ENCODE measurements around the gene PIEZO2. TPM values are rescaled to one million over a fixed set of nuclear protein-coding genes. Genes with fewer than 3 reads are reported as not detected.

The PIEZO2 gene
- total and polyA plus RNA-seq, 2 of the 8 experiments (the other 6 are each of a cell fraction or from before 2014, with no cell fraction given) = 4.7 to 16.5 TPM

- Histone ChIP-seq H3K27ac (ENCODE audit: low read depth, low read length) (no peak overlapping the region), H3K4me1 (replicated peaks in 1 of 4; ENCODE audit: control insufficient read depth in 3 of 4, insufficient read depth in 4 of 4, low read length in 3 of 4) (peaks cover 0 to 6% (median 5%) of the 10 kb centered on the region in 4 experiments; a peak in 3 of 7 replicates), H2BK15ac (ENCODE audit: low read length) (no peak overlapping the region), H3K27me3 (replicated peaks in 1 of 4; ENCODE audit: control insufficient read depth in 3 of 4, extremely low read depth in 1 of 4, insufficient read depth in 3 of 4, low read length in 3 of 4) (no peaks in the 10 kb centered on the region; a peak in 1 of 7 replicates), H3K79me2 (ENCODE audit: control insufficient read depth in 1 of 2, insufficient read depth in 2 of 2, low read length in 2 of 2) (no peaks in the 10 kb centered on the region), H4K20me1 (replicated peaks in 1 of 2; ENCODE audit: control insufficient read depth in 1 of 2, insufficient read depth in 2 of 2, low read length in 2 of 2) (no peaks in the 10 kb centered on the region), H3K9ac (replicated peaks in 1 of 4; ENCODE audit: extremely low read depth in 1 of 4, low read depth in 3 of 4, low read length in 3 of 4) (no peak overlapping the region), H2BK5ac (ENCODE audit: low read depth, low read length) (no peak overlapping the region), H2AK5ac (ENCODE audit: low read depth, low read length) (no peak overlapping the region), H3K79me1 (ENCODE audit: low read depth, low read length) (no peaks in the 10 kb centered on the region), H2AFZ (ENCODE audit: low read length) (no peak overlapping the region), H3K23ac (ENCODE audit: insufficient read length) (no peak overlapping the region), H3K4me2 (ENCODE audit: insufficient read depth in 1 of 2, low read depth in 2 of 2, low read length in 2 of 2) (no peak overlapping the region), H3K36me3 (ENCODE audit: control insufficient read depth in 2 of 4, insufficient read depth in 4 of 4, low read length in 3 of 4) (no peaks in the 10 kb centered on the region), H4K5ac (ENCODE audit: insufficient read length, low read depth, low read length) (no peak overlapping the region), H3K9me3 (ENCODE audit: insufficient read depth in 2 of 2, low read depth in 1 of 2, low read length in 1 of 2) (no peaks in the 10 kb centered on the region), H2BK12ac (ENCODE audit: low read depth, low read length) (no peak overlapping the region), H4K8ac (ENCODE audit: extremely low read depth, insufficient read depth, low read length) (no peak overlapping the region), H3K4ac (replicated peaks; ENCODE audit: insufficient read length, low read depth, low read length) (no peak overlapping the region), H3K56ac (replicated peaks; ENCODE audit: insufficient read length, low read depth, low read length) (no peak overlapping the region), H3K18ac (ENCODE audit: extremely low read depth, low read length) (no peak overlapping the region), H4K91ac (replicated peaks; ENCODE audit: insufficient read length, low read length) (no peak overlapping the region), H3K23me2 (ENCODE audit: low read depth, low read length) (no peaks in the 10 kb centered on the region), H2BK20ac (ENCODE audit: low read length) (no peak overlapping the region), H3K4me3 (ENCODE audit: extremely low read depth in 1 of 4, insufficient read depth in 2 of 4, low read depth in 3 of 4, low read length in 4 of 4) (no peak overlapping the region), H3K14ac (ENCODE audit: insufficient read length) (no peak overlapping the region), H2BK120ac (replicated peaks; ENCODE audit: low read depth, low read length) (no peak overlapping the region)
- DNase-seq (ENCODE audit: low read depth in 1 of 2, low spot score in 2 of 2) = no peak
- ChIA-PET CTCF (ENCODE audit: partially characterized antibody) (interaction anchor here (0.6 to 9.0 kb wide), 17 partner anchors 8 to 595 kb away, joined by 3 to 96 read pairs (median 6); no protein-coding TSS in a partner anchor), POLR2A (ENCODE audit: partially characterized antibody) (no interaction called here)
- WGBS, 2 experiments (ENCODE audit: extremely low coverage in 1 of 2, insufficient coverage in 1 of 2, insufficient read length in 1 of 2, insufficient replicate concordance in 2 of 2, low coverage in 1 of 2, low lambda C conversion rate in 2 of 2, missing lambda C conversion rate in 1 of 2) = 88% methylated on average over 8 of the region's 8 CpGs; no CpG with 5 or more reads in 1 of the 2 experiments
- FAIRE-seq = no peak
- TF ChIP-seq E2F6 (IDR thresholded peaks at IDR 0.05) (no peak), SRF (IDR thresholded peaks at IDR 0.05; ENCODE audit: low read depth, low read length) (no peak), CTCF (IDR thresholded peaks at IDR 0.05; ENCODE audit: control extremely low read depth in 1 of 3, insufficient read depth in 1 of 3, low read depth in 1 of 3, low read length in 3 of 3) (no peak), SIN3A (conservative IDR thresholded peaks at IDR 0.05 in 1 of 2, IDR thresholded peaks at IDR 0.05 in 1 of 2; ENCODE audit: low read depth in 1 of 2, low read length in 2 of 2) (no peak), CREB1 (IDR thresholded peaks at IDR 0.05) (no peak), RAD21 (IDR thresholded peaks at IDR 0.05 in 1 of 2, conservative IDR thresholded peaks at IDR 0.05 in 1 of 2; ENCODE audit: low read depth in 2 of 2, low read length in 2 of 2) (no peak), TCF12 (IDR thresholded peaks at IDR 0.05; ENCODE audit: low read depth, low read length) (no peak), EP300 (IDR thresholded peaks at IDR 0.05; ENCODE audit: borderline replicate concordance in 1 of 2, low read depth in 2 of 2, low read length in 2 of 2) (no peak), TBP (IDR thresholded peaks at IDR 0.05; ENCODE audit: low read depth, low read length) (no peak)
Measured at GRCh38 chr18:11155034-11155759, 5.8 kb upstream of the PIEZO2 start.
